Endometrial microvascular endothelial cells (primary cell): ENCODE results near the gene MS4A12. TPM values are rescaled to one million over a fixed set of nuclear protein-coding genes. Genes with fewer than 3 reads are reported as not detected.
"Not testable (repeated sequence)": the region's sequence is repeated elsewhere in the genome, so short reads cannot be mapped to it uniquely, and the experiment has no call there.

Experiments
- in situ Hi-C: cut with HindIII; loops from 2 replicates; pipeline ENCODE4 v1.10.0; 2017; ENCODE audit warnings: low sequenced_read_pairs, low pct_unique_long_range_greater_than_20kb; ENCODE audit errors: inconsistent ontology term
- total RNA-seq: library from RNA; depleted of rRNA; stranded (reverse); fragments of >200 nt; gene quantifications from one replicate; pipeline ENCODE4 v1.2.3, GENCODE V29; 2015; ENCODE audit errors: inconsistent ontology term

MS4A12 gene, protein sequence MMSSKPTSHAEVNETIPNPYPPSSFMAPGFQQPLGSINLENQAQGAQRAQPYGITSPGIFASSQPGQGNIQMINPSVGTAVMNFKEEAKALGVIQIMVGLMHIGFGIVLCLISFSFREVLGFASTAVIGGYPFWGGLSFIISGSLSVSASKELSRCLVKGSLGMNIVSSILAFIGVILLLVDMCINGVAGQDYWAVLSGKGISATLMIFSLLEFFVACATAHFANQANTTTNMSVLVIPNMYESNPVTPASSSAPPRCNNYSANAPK
- total RNA-seq: not detected

DNA sequence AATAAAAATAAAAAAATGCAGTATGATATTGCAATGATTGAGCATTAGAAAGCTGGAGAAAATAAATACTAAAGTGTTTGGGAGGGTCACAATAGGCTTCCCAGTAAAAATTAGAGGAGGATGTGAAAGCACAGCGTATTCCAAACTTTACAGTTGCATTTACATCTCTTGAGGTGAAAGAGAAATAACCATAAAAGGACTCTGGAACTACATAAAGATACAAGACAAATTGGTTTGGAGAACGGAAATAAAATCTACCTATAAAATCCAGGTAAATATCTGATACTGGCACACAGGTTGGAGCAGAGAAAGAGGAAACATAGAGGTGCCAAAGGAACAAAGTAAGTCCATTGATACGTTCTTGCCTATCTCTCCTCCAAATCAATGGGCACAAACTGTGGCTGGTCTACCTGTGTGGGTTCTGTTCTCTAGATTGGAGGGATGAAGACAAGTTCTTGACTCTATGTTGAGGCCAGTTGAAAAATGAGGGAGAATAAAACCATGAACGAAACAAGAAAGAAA lies at the start of gene MS4A12:
Gene MS4A12 (plus strand): TSS at position 291 of the 522 bp plus-strand sequence. CDS start 4,541 bp downstream, outside the sequence.
- in situ Hi-C loops: no loop called here

DNA sequence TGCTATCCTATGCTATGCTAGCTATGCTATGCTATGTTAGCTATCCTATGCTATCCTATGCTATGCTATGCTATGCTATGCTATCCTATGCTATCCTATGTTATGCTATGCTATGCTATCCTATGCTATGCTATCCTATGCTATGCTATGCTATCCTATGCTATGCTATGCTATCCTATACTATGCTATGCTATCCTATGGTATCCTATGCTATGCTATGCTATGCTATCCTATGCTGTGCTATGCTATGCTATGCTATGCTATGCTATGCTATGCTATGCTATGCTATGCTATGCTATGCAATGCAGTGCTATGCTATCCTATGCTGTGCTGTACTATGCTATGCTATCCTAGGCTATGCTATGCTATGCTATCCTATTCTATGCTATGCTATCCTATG lies 45.5 kb upstream of the MS4A12 start:
- in situ Hi-C loops: no loop called here

DNA sequence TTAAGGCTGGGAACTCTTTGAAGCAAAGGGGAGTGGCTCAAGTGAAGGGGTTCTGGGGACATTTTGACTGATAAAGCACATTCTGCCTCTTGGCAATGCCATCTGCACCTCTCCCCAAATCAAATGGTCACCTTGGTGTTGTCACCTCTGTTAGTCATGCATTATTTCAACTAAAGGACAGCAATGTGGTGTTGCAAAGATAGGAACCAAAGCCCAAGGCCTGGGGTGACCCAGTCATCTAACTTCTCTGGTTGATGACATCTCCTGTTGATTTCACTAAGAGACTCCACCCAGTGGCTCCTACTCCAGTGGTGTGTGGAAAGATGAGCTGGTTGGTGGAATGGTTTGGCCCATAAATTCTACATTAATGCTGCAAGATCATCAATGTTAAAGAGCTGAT lies 44.7 kb upstream of the MS4A12 start:
- in situ Hi-C loops: no loop called here

DNA sequence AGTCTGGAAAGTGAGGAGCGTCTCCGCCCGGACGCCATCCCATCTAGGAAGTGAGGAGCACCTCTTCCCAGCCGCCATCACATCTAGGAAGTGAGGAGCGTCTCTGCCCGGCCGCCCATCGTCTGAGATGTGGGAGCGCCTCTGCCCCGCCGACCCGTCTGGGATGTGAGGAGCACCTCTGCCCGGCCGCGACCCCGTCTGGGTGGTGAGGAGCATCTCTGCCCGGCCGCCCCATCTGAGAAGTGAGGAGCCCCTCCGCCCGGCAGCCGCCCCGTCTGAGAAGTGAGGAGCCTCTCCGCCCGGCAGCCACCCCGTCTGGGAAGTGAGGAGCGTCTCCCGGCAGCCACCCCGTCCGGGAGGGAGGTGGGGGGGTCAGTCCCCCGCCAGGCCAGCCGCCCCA lies 41.4 kb upstream of the MS4A12 start:
- in situ Hi-C loops: not testable (repeated sequence)

DNA sequence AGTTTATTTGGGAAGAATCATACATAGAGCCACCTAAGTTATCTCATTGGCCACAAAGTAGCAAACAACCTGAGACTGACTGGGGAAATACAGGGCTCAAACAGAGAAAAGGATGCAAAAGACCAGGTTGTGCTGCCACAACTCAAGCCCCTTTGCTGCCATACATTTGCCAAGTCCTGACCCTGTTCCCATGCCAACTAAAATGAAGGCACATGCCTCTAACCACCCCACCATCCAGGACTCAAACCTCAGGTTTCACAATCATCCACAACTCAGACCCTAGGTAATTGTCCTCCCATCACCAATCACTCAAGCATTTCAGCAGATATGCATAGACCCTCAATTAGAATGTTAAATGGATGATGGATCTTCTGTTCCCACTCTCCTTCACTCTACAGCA lies 38.4 kb upstream of the MS4A12 start:
- in situ Hi-C loops: no loop called here

DNA sequence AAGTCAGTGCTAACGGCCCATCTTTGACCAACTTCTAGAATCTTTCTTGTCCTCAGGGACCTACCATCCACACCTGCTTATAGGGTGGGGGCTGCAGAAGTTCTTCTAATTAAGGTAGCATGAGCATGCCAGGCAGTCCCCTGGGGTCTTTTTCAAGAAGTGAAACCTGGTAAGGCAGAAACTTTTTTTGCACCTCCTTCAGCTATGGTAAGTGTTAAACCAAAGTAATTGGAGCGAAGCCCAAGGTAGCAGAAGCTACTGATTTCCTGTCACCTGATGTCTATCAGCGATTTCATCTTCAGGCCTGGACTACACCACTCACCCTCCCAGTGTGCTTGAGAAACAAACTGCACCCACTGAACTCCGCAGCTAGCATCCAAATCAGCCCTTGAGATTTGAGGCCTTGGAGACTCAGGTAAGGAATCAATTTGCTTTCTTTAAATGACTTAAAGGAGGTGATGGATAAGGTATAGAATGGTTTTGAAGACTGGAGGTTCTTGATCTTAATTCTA lies 37.0 kb upstream of the MS4A12 start, which contains the start of gene MS4A1:
Gene MS4A1 (plus strand): TSS at position 317 of the 512 bp plus-strand sequence. CDS start 6,528 bp downstream, outside the sequence.
- in situ Hi-C loops: no loop called here

DNA sequence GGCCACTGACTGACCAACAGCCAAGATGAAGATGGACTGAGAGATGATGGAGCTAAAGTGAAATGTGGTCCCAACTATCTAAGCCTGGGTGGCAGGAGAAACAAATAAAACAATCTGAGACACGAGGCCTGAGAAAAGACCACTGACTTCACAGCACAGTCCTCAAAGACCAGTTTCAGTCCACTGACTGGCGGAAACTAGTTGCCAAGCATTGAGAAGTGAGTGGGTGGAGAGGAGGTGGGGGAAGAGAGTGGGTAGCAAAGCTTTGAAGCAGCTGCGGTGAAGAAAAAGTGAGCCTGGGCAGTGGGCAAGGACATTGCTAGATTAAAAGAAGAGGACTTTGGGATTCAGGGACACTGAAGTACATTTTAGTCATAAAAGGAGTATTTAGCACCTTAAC lies 35.0 kb upstream of the MS4A12 start:
- in situ Hi-C loops: no loop called here

DNA sequence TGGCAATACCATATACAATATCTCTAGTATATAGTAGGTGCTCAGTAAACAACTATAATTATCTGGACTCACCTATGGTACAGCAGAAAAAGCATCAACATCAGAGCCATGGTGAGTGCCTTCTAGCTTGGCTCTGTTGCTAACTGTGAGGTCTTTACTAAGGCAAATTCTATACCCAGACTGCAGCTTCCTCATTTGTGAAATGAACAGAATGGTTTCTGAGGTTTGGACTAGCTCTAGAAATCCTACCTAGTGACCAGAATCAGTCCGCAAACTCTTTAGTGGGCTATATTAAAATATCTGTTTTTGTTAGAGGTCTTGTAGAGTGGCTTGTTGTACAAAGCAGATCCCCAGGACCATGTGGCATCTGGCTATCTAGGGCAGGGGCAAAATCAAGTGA lies 33.2 kb upstream of the MS4A12 start:
- in situ Hi-C loops: no loop called here

DNA sequence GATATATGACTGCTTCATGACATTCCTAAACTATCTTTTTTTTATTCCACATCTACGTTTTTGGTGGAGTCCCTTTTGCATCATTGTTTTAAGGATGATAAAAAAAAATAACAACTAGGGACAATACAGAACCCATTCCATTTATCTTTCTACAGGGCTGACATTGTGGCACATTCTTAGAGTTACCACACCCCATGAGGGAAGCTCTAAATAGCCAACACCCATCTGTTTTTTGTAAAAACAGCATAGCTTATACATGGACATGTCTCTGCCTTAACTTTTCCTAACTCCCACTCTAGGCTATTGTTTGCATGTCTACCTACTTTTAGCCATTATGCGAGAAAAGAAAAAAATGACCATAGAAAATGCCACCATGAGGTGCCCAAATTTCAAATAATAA lies 23.7 kb upstream of the MS4A12 start:
- in situ Hi-C loops: no loop called here

DNA sequence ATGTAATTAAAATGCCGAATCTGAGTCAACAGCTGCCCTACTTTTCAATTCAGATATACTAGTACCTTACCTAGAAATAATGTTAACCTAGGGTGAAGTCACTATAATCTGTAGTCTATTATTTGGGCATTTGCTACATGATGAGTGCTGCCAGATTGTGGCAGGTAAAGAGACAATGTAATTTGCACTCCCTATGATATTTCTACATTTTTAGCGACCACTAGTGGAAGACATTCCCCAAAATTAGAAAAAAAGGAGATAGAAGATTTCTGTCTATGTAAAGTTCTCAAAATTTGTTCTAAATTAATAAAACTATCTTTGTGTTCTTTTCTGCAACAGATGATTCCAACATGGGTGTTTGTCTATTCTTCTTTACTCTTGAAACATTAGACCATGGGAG lies 22.9 kb upstream of the MS4A12 start:
- in situ Hi-C loops: no loop called here

DNA sequence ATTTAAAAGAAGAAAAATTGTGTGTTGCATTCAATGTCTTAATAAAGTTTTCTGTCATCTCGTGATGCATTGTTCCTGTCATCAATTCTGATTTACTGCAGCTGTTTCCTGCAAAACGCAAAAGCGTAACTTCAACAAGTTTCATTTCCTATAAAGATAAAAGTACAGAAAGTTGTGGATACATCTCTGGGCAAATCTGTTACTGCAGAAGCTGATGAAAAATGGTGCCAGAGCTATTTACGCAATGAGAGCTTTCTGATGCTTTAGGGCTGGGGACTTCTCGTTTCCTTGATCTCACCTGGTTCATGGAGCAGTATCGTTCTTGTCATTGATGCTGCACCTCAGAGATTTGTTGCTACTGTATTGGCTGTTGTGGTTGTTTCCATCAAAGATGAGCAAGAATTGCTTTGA lies 15.5 kb upstream of the MS4A12 start:
- in situ Hi-C loops: no loop called here

DNA sequence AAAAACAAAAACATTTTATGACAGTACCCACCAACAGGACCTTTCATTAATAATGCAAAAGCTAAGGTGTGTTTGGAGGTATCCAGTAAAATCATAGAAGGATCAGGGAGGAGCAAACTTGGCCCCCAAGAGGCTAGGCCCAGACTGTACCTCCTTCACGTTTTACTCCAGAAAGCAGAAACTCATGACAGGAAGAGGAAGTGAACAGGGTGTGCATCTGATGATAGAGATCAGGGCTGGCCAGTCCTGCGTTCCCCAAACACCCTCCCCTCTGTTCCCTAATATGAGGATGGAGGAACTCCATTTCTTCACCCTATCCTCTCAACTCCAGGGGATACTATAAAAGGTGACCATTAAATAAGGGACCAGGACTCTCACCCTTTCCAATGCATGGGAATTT lies 10.2 kb upstream of the MS4A12 start:
- in situ Hi-C loops: no loop called here

DNA sequence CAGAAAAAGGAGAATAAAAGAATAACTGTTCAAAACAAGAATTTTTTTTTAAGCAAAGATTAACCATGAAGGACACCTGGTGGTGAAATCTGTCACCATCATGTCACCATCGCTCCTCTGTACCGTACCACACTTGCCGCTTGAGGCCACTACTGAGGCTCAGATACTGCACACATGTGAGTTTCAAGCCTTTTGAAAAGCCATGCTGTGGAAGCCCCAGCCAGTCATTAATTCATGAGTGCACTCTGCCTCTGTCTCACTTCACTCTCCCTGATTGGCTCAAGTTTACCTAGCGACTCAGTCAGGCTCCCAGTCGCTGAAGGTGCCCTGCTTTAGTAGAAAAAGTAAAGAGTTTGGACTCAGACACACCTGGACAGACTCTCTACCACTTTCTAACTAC lies 6.6 kb upstream of the MS4A12 start:
- in situ Hi-C loops: no loop called here

DNA sequence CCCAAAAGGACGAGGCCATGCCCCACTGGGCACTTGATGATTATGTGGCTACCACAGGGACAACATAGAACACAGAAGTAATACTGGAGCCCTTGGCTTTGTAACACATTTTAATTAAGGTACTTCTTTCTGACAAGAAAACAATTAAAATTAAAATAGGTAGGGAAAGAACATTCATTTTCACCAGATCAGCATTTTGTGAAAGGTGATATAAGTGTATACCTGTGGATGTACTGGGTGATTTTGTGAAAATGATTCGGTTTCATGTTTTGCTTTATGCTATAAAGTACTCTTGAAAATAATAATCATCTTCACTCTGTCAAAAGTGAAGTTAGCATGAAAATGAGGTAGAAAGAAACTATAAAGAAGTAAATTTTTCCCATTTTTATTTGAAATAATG lies 876 bp downstream of the MS4A12 start:
- in situ Hi-C loops: no loop called here

DNA sequence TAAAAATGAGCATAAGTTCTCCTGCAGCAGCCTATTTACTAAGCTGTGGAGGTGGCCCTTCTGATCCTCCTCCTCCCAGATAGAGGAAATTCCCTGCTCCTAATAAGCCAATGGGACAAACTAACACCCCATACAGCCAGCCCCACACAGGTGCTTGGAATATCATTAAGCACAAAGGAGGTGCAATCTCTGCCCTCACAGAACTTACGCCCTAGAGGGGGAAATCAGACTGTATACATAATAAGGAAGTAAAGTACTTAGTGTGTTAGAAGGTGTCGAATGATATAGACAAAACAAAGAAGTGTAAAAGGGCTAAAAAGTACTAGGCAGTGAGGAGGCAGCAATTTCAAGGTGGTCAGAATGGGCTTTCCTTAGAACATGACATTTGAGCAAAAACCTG lies 5.8 kb downstream of the MS4A12 start:
- in situ Hi-C loops: no loop called here

DNA sequence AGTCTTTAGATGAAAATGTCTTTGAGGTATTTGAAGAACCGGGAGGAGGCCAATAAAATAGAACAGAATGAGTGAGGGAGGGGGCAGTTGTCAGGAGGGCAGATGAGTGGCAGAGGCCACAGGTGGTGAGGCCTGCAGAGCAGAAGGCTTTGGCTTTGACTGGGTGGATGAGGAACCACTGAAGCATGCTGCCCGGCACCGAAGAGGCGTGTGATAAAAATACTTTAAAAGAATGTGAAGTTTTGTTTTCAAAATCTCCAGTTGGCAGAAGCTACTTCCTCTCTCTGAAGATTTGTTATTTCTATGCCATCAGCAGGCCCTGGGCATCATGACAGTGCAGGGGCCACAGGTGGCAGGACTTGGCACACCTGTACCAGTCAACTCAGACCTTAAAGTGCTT lies 6.3 kb downstream of the MS4A12 start:
- in situ Hi-C loops: no loop called here

DNA sequence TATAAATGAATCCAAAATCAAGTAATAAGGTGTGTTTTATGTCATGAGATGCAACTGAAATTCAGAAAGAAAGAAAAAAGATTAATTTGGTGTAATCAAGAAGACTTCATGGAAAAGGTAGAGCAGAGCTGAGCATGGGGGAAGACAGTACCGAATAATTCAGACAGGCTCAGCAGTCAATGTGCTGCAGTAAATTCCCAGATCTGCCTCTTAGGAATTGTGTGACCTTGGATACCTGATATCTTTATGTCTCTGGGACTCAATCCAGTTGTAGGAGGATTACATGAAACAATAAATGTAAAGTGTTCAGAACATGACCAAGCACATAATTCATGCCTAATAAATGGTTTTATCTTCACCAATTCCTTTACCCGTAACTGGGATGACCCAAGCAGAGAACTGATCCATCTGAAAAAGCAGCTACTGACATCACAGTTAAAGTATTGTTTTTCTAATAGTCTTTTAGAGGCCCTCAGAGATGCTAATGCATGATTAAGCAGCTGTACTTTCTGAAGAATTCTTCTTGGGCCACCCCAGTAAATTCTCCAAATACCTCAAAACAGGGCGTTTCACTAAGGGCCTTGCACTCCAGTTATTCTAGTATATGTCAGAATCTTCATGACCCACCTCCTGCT lies 7.8 kb downstream of the MS4A12 start:
- in situ Hi-C loops: no loop called here

DNA sequence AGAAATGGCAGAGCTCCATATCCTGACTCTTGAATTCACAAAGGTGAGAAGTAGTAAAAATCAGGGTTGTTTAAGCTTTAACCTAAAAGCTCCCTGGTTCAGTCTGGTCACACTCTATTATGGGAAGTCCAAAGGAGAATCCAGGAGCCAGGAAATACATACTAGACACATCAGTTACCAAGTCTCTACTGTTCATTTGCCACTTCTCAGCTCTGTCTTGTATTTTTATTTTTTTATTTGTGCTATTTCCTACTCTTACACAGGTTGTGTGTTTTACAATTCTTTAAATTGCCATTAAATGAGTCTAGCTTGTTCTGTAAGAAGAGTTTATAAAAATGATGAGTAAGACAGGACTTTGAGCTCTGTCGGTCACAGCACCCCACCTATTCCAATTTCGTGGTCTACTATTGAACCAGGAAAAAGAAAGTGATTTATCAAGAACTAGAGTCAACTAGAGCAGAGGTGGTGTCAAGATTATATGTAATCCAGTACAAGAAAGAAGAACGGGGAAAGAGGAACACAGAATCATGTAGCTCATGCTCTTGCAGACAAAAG lies 9.7 kb downstream of the MS4A12 start:
- in situ Hi-C loops: no loop called here

DNA sequence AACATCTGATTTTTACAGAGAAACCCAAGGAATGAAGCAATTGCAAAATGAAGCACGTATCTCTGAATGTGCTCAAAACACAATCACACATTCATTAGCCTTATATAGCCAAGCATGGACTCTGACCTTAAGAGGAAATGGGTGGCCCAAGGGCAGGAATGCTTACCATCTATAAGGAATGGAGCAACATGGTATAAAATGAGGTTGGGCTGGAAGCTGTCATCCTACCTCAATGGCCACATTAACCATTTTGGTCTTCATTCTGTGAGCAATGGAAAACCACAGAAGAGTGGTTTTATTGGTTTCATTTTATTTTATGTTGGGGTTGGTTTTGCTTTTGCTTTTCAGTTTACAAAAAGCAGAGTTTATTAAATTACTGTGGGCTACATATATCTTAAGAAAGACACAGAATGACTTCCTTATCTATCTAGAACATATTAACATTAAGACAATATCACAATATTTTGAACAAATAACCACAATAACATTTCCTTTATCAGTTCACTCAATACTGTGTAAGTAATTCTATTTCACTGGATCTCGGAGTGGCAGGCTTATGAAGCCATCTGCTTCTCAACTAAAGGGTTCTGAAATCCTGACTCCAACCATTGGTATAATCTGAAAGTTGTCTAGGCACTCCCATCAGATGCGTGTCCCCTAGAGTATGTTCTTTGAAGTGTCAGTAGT lies 11.8 kb downstream of the MS4A12 start:
- in situ Hi-C loops: no loop called here
